Mammary epithelial cell (primary cell): ENCODE results near the gene FRAT2.

Experiments
- EZH2 ChIP-seq: IDR thresholded peaks from 2 replicates; pipeline ENCODE4 v1.6.1; 2012; ENCODE audit warnings: low read length, inconsistent platforms, borderline replicate concordance
- TF ChIP-seq, protein P1 (sequence below), 2 donors: IDR thresholded peaks in 1 of 2; conservative IDR thresholded peaks in 1 of 2; 2 replicates each; pipeline ENCODE4 v1.5.1; 2011 to 2012; ENCODE audit warnings: inconsistent platforms in 2 of 2, low read length in 2 of 2, mild to moderate bottlenecking in 2 of 2, control low read depth in 1 of 2, low read depth in 1 of 2; ENCODE audit not compliant: insufficient read depth in 1 of 2; ENCODE audit errors: extremely low read depth in 1 of 2

- TF ChIP-seq, protein P1, sequence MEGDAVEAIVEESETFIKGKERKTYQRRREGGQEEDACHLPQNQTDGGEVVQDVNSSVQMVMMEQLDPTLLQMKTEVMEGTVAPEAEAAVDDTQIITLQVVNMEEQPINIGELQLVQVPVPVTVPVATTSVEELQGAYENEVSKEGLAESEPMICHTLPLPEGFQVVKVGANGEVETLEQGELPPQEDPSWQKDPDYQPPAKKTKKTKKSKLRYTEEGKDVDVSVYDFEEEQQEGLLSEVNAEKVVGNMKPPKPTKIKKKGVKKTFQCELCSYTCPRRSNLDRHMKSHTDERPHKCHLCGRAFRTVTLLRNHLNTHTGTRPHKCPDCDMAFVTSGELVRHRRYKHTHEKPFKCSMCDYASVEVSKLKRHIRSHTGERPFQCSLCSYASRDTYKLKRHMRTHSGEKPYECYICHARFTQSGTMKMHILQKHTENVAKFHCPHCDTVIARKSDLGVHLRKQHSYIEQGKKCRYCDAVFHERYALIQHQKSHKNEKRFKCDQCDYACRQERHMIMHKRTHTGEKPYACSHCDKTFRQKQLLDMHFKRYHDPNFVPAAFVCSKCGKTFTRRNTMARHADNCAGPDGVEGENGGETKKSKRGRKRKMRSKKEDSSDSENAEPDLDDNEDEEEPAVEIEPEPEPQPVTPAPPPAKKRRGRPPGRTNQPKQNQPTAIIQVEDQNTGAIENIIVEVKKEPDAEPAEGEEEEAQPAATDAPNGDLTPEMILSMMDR (conservative IDR thresholded peaks at IDR 0.05 in 1 of 2, IDR thresholded peaks at IDR 0.05 in 1 of 2; ENCODE audit: extremely low read depth in 1 of 2, insufficient read depth in 1 of 2, low read depth in 1 of 2, low read length in 2 of 2) = no peak
- TF ChIP-seq EZH2 = no peak
Measured at GRCh38 chr10:97323501-97323900, 11.0 kb downstream of the FRAT2 start.
